SIG-M5 treated with dmso at 0.1 percent for 504 hours (cell line): ENCODE results near the gene UROC1.

Source experiments
- DNase-seq: peaks from one replicate; lab custom pipeline; 2025; ENCODE audit not compliant: unreplicated experiment; lab: John Stamatoyannopoulos, UW

The UROC1 gene

GRCh38 chr3:126517291-126517951 lies at the start of gene UROC1:
Gene UROC1, minus strand, starts transcription at chr3:126517773. Its CDS starts 54 bp downstream, at chr3:126517719.
- no peak for DNase-seq

DNA sequence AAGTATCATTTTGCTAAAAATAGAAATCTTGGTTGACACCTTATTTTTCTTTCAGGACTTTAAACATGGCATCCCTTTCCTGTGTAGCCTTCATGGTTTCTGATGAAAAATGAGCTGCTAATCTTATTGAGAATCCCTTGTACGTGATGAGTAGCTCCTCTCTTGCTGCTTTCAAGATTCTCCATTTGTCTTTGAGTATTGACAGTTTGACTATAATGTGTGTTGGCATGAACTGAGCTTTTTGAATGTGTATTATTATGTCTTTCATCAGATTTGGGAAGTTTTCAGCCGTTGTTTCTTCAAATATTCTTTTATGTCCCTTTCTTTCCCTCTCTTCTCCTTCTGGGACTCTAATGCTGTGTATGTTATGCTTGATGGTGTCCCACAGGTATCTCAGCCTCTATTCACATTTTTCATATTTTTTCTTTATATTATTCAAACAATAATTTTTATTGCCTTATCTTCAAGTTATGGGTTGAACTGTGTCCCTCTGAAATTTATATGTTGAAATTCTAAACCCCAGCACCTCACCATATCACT lies 45.2 kb upstream of the UROC1 start:
- no peak for DNase-seq

GRCh38 chr3:126558336-126559071 lies 40.9 kb upstream of the UROC1 start, which contains the start of gene C3orf22:
Gene C3orf22, minus strand, starts transcription at chr3:126558932. Its CDS starts 5,542 bp downstream, at chr3:126553390.
- DNase-seq = no peak

DNA sequence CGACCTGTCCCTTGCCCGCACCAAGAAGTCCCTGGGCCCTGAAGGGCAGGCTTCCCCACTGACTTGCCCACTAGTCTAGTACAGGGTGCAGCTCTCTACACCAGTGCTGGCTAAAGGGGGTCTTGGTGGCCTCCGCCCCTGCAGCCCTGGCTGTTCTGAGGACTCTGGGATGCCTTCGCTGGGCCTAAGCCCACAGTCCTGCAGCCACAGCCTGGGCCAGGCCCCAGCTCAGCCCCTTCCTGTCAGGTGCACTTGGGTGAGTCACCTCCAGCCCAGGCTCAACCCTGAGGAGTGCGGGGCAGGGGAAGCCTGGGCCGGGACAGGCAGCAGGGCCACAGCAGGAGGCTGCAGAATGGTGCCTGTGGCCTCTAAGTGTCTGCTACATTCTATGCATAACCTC lies 40.2 kb upstream of the UROC1 start:
- DNase-seq = no peak

- no peak for DNase-seq
Measured at GRCh38 chr3:126557415-126557745, 39.8 kb upstream of the UROC1 start.

DNA sequence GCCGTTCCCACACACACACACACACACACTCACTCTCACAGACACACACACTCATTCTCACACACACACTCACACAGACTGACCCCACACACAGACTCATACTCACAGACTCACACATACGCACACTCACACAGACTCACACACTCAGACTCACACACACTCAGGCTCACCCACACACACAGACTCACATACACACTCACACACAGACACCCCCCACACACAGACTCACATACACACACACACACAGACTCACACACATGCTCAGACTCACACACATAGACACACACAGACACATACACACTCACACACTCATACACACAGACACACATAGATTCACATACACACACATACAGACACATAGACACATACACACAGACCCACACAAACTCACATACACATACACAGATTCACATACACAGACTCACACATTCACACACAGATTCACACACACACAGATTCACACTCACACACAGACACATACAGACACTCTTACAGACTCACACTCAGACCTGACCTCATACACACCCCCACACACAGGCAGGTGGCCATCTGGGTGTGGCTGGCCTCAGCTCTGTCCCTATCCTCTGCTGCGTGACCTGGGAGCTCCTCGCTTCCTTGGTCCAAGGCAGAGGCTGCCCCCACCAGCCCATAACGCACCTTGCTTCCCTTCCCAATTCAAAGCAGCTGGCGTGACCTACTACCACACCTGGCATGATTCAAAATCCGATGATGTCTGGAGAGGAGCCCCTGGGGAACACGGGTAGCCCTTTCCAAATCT lies 39.3 kb upstream of the UROC1 start:
- DNase-seq = no peak

DNA sequence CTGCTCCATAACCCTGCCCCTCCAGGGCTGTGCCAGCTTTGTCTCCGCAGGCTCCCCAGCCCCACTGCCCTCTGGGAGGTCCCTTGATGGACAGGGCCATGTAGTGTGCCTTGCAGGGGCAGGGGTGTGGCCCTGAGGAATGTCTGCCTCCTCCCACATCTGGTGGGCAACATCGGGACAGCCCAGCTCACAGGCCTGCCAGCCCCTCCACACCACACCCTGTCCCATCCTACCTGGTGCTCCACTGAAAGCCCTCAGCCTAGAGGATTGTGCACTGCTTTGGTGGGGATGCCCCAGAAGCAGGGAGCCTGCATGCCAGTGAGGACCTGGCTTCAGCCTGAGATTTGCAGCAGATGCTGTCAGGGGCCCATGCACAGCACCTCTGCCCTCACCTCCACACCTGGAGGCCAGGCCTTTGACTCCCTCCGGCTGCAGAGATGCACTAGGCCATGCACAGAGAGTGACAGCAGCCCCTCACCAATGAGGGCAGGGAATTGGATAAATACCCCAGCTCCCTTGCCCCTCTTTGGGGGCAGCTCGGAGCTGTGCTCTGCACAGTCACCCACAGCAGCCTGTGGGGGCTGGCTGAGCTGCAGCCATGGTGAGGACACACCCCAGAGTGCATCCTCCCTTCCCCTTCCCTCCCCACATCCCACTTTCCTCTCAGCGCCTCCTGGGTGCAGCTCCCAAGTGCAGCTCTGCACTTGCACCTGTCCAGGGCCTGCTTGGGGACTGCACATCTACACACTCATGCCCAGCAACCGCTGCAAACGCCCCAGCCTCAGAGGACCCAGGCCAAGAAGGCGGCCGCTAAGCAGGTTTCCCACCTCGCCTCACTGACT lies 38.4 kb upstream of the UROC1 start:
- no peak for DNase-seq

GRCh38 chr3:126554560-126555525 lies 37.3 kb upstream of the UROC1 start:
- DNase-seq = no peak

DNA sequence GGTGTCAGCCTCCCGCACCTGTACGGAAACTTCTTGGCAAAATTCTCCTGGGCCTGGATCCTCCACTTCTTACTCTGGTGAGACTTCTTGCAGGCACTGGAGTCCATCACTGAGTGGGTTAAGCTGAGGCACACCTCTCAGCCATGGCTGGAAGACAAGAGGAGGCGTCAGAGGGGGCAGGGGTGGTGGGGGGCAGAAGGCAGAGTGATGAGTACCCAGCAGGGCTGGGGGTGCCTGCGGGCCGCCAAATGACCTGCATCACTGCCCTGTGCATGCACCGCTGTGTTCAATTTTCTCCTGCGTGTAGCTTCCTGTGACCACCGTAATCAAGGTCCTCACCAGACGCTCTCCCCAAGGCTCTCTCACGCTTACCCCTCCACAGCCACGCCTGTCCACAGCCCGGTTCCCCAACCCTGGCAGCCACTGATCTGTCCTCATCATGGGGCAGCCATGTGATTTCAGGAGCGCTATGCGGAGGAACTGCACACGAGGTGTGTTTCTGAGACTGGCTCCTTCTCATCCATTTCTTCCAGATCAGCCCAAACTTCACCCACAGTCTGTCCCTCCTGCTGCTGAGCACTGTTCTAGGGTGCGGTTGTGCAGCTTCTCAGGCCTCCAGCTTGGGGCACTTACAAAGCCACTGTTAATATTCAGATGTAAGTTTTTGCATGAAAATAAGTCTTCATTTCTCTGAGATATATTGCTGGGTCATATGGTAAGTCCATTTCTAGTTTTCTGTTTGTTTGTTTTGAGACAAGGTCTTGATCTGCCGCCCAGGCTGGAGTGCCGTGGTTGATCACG lies 35.9 kb upstream of the UROC1 start:
- no peak for DNase-seq

GRCh38 chr3:126552688-126553283 lies 35.2 kb upstream of the UROC1 start:
- no peak for DNase-seq

- DNase-seq = no peak
Measured at GRCh38 chr3:126551839-126552687, 34.5 kb upstream of the UROC1 start.

GRCh38 chr3:126551121-126551838 lies 33.7 kb upstream of the UROC1 start:
- no peak for DNase-seq

DNA sequence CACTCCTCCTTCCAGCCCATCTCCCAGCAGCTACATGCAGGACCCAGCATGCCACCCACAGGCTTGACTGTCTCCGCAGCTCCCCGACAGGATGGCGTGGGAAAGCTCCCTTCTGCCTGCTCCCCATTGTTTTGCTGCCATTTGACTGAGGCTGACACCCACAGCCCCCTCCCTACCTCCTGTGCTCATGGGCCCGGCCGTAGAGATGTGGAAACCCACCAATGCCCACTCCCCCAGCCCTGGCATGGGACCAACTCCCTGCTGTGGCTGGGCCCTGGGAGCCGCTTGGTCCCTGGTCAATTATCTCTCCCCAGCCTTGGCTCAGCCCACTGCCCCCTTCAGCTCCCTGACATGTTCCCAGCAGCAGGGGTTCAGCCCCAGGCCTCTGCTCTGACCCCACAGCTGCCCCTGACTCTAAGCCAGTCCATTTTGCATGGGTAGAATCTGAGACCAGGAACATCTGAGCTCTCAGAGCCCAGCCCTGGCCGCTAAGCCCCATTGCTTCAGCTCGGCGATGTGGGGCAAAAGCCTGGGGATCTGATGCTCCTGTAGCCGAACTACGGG lies 33.0 kb upstream of the UROC1 start:
- DNase-seq = no peak

GRCh38 chr3:126549861-126550487 lies 32.4 kb upstream of the UROC1 start:
- DNase-seq = no peak

- no peak for DNase-seq
Measured at GRCh38 chr3:126548556-126549466, 31.2 kb upstream of the UROC1 start.
